Stimulated activated CD4-positive, alpha-beta T cell treated with anti-CD3 and anti-CD28 coated beads, Interleukin-4, amount 100 ng/mL, for 48 hours (primary cell): ENCODE data around the gene UCP2.

Experiments used
- DNase-seq, 2 donors: peaks; one replicate each; pipeline ENCODE4 v3.0.0-alpha.2; 2020; ENCODE audit warnings: low read depth in 2 of 2

Gene UCP2, protein sequence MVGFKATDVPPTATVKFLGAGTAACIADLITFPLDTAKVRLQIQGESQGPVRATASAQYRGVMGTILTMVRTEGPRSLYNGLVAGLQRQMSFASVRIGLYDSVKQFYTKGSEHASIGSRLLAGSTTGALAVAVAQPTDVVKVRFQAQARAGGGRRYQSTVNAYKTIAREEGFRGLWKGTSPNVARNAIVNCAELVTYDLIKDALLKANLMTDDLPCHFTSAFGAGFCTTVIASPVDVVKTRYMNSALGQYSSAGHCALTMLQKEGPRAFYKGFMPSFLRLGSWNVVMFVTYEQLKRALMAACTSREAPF

DNA sequence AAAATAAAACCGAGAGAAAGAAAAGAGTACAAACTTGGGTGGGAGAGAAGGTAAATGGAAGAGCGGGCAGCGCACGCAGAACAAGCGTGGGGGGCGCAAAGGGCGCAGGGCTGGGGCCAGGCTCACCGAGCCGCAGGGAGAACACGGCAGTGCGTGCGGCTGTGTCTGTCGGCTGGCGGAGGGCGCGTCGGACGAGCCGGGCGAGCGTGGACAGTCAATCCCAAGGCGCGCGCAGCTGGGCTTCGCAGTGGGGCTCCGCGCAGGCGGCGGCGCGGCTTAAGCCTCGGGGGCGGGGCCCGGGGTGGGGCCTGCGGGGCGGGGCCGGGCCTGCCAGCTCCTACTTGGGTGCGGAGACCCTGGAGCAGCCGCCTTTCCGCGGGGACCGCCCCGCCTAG is at the start of gene UCP2:
UCP2 (minus strand) TSS at position 249 of the 395 bp plus-strand sequence. CDS start 4,465 bp downstream, outside the sequence.
- DNase-seq = peak; percentile 81 to 88

DNA sequence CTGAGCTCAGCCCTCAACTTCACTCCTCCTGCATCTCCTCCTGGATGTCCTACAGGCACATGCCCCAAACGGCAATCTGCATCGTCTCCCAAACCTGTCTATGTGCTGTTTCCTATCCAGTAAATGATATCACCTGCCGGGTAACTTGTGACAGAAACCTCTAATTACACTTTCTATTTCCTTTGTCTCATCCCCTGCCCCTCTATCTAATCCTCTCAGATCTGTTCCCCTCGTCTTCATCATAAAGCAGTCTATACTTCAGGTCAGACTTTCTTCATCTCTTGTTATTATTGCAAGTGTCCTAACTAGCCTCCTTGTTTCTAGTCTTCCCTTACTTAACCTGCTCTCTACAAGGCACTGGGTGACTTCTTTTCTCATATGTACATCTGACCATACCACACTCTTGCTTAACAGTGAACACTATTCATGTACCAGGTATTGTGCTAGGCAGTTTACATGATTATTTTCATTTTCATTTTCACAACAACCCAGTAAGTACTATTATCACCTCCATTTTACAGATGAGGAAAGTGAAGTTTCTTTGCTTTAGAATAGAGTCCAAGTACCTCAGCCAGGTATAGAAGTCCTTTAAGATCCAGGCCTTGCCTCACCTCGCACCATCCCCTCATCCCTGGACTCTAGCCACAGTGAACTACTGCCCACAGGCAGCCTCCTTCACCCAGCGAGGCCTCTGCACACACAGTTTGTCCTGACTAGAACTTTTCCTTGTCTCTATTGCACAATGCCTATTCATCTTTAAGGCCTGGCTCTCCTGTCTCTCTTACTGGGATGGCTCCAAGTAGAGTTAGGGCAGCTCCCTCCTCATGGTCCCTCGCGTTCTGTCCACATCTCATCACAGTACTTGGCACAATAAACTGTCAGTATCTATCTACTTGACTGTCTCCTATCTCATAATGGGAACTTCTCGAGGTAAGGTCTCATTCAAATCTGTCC is 48.4 kb upstream of the UCP2 start:
- DNase-seq = no peak

DNA sequence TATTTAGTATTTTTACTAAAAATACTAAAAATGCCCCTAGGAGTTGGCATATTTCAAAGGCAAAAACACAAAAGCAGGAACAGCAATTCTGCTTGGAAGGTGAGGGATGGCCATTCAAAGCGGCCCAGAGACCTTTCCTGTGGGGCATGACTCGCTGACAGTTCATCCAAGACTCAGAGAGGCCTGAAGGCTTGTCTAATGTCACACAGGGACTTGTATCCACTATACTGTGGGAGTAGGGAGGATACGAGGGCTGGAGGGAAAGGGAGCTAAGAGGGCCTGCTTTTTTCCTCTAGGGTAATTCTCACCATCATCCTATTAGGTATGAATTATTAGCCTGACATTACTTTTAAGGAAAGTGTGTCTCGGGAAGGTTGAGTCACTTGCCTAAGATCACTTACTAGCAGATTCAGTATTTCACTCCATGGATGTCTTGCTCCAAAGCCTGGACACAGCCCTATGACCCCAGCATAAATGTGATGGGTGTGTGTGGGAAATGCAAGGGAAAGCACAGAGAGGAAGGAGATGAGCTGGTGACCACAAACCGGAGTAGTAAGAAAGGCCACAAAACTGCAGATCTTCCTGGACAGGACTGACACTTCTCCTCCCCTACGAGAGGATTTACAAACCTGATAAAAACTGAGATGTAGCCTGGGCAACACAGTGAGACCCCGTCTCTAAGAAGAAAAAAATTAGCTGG is 43.0 kb upstream of the UCP2 start:
- no peak for DNase-seq

DNA sequence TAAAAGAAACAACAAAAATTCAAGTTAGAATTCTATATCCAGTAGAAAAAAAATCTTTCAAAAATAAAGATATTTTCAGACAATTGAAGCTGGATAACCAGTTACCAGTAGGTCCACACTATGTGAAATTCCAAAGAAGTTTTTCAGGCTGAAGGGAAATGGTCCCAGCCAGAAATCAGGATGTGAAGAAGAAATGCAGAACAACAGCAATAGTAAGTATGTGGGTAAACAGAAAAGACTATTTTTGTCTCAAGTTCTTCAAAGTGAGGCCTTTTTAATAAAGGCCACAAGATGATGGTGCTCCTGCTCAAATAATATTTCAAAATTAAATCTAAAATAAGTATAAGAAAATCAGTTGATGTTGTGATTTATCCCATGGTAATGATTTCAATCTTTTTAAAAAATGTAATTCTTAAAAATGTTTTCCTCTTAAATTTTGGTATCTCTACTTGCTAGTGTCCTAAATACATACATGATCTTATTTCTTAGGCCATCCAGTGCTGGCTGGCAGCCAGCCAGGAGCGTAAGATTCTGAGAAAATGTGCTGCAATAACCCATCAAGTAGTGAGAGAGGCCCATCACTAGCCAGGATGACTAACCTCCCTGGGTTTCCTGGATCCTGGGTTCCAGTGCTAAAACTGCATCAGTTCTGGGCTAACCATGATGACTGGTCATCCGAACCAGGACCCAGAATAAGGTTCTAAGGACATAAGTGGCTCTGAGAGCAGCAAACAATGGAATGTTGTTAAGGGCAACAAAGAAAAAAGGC is 41.8 kb upstream of the UCP2 start:
- DNase-seq = peak in 1 of 2 donors; percentile 57

DNA sequence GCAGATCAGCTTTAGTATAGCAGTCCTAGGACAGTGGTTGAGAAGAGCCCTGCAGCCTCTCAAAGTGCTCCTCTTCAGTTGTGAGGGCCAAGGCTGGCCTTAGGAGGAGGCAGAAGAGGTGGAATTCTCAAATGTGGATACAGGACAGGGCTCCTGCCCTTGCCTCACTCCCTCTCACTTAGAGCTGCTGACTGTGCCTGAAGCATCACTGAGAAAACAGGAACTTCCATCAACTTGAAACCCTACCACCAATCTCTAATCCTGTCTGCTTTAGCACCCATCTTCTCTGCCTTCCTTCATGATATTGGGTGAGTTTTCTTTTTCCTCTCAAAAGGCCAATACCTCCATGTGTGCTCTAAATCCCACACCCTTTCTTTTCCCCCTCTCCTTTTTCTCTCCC is 40.6 kb upstream of the UCP2 start:
- no peak for DNase-seq

DNA sequence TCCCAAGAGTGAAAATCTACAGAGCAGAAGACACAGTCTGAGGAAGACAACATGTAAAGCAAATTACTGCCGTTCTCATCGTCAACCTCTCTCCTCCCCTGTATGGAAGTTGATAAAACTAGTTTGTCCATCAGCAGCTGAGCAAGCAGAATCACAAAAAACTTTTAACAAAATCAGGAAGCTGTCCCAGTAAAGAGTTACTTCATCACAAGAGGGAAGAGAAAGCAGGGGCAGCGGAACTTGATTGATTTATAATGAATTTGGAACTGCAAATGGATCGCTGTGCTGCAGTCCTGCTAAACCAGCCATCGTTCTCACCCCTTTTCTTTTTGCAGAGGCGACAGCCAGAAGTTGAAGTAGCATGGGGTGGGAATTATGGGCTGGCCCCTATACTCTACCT is 39.9 kb upstream of the UCP2 start:
- DNase-seq = no peak

DNA sequence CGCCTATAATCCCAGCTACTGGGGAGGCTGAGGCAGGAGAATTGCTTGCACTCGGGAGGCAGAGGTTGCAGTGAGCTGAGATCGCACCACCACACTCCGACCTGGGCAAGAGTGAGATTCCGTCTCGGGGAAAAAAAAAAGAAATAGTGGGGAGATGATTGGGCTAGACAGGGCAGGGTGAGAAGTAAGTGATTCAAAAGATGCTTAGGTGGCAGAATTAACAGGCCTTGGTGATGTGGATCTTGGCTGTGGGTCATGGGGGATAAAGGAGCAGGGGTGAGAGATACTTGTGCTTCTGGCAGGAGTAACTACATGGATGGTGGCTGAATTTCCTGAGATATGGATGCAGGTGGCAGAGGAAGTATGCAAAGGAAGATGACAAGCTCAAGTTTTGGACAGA is 39.4 kb upstream of the UCP2 start:
- DNase-seq = no peak

DNA sequence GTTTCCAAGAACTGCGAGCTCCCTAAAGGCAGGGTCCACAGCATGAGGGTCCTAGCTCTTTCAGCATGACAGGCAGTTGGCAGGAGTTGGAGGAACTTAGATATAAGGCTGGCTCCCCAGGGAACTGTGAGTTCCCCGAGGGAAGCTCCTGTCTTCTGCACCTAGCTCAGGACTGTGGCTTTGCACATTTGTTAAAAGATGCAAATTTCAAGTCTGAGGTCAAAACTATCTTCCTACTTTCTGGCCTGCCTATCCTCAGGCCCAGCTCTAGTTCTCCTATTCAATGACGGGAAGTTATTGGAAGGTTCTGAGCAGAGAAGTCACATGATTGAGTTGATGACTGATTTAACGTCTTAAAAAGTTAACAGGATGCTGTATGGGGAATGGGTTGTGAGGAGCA is 37.9 kb upstream of the UCP2 start:
- no peak for DNase-seq

DNA sequence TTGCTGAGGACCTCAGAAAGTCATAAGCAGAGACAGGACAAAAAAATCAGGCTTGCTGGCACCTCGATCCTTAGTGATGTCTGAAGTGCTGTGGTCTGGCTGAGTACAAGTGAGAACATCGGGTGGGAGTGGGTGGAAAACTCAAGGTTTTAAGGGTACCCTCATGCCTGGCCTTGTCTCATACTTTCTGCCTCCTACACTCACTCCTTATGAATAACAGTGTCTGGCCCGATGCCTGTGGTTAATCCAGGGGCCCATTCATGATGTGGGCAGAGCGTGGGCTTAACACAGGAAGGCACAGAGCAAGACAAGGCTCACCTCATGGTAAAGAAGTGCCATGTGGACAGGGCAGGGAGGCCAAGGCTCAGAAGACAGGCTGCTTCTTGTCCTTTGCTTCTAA is 37.2 kb upstream of the UCP2 start:
- DNase-seq = peak; percentile 59 to 76

DNA sequence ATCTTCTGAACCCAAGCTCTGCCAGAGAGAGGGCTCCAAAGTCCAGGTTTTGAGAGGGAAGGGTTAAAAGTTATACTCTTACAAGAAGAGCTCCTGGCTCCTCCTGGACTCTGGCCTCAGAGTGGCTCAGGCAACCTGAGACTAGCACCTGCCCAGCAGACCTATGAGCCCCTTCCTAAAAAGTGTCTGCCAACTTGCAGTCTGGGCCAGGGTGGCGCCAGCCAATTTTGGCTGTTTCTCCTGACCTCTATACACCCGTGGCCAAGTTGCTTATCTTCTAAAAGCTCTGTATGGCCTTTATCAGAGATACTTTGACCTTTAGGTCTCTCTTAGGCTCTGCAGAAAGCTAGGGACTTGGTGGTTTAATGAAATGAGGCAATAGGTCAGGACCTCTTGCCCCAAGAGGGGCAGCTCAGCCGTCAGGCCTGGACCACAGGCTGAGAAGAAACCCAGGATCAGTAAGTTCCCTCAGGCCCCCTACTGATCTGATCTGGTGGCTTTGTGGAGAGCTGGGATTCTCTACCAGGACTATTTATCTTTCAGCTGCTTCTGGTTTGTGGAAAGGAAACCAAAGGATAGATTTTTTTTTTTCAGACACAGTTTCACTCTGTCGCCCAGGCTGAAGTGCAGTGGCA is 36.6 kb upstream of the UCP2 start:
- no peak for DNase-seq

DNA sequence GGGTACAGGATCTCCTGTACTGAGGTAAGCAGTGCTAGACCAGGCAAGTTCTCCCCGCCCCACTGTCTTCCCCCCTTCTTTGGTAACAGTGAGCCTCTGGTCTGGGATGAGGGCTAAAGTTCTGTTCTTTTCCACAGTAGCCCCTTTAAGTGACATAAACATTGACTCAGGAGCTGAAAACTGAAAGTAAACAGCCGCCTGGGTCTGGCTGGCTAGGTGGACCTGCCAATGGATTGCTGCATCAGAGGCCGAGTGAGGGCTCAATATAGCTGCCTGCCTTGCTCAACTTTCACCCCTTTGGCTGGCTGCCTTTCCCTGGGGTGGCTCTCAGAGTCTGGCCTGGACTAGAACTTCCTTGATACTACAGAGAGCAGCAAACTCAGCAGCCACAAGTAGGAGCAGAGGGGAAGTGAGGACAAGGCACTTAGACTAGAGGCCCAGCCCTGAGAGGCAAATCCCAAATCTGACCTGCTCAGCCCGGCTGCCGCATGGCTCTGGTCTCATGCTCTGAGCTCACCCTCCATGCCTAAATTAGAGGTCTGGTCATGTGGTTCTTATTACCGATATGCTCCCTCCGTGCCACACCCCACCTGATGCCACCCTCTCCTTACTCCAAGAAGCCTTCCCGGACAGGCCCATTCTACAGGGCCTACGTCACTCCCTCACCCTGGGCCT is 35.8 kb upstream of the UCP2 start:
- DNase-seq = no peak

DNA sequence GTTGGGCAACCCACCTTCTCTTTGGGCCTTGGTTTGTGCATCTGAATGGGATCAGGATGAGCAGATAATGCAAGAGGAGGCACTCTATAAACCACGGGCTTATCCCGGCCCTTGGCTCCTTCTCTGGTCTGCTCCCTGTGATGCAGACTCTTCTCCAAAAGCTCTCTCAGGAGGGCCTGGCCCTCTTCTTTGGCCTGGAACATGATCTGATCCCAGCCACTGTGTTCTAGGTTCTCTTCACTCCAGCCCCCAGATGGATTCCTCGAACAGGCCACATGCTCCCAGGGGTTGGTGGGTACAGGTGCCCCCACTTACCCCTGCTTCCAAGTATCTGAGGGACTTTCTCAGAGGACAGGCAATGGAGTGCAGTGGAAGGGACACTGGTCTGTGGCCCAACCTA is 35.0 kb upstream of the UCP2 start:
- DNase-seq = no peak

DNA sequence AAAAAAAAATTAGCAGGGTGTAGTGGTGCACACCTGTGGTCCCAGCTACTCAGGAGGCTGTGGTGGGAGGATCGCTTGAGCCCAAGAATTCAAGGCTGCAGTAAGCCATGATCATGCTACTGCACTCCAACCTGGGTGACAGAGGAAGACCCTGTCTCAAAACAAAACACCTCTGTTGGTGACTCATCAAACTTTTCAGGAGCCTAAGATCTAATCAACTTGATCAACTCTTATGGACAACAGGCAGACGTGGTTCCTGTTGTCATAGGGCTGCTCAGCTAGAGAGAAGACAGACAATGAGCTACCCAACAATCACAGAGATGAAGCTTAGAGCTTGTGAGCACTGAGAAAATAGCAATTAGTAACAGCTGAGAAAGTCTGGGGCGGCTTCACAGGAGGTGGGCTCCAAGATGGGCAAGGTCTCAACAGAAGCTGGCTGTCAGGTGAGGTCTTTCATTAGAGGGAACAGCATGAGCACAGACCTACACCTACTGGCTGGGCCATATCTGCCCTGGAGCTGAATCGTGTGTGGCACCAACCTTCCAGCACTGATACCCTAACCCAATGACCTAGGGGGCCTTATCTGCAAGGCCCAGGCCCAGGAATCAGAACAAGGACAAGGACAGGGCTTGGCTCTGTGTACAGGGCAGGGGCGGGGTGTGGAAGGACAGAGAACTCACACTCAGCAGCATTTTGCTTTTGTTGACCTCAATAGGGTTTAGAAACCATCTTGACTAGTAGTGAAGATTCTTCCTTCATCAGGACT is 33.5 kb upstream of the UCP2 start:
- DNase-seq = no peak

DNA sequence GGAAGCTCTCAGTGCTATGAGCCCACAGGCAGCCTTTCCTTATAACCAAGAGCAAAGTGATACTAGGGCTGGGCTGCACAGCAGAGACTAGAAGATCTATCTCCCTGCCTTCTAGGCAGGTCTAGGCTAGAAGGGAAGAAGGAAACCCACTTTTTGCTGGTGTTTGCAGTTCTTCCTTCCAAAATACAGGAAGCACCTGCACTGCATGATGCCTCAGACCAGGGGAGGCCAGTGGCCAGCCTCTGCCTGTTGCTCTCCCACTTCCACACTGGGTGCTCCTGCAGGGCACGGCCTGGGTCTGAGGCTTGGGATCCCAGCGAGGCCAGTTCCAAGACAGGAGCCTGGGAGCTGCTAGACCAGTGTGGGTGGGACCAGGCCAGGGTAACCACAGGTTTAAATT is 32.2 kb upstream of the UCP2 start:
- no peak for DNase-seq

DNA sequence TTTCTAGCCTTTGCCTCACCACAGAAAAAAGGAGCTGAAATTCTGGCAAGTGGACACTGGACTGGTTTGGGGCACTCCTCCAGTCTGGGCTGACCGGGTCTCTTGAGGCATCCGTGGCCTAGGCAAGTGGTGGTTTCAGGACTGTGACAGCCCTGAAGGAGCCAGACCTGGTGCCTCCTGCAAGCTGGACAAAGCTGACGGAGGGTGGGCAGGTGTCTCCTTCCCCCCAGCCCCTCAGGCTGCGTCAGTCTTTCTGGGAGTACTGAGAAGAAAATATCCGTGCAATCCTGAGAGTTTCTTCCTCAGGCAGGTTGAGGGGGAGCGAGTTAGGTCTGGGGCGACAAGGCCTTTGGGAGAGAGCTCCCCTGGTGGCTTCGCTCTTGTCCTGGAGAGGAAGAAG is 30.5 kb upstream of the UCP2 start:
- DNase-seq = no peak

DNA sequence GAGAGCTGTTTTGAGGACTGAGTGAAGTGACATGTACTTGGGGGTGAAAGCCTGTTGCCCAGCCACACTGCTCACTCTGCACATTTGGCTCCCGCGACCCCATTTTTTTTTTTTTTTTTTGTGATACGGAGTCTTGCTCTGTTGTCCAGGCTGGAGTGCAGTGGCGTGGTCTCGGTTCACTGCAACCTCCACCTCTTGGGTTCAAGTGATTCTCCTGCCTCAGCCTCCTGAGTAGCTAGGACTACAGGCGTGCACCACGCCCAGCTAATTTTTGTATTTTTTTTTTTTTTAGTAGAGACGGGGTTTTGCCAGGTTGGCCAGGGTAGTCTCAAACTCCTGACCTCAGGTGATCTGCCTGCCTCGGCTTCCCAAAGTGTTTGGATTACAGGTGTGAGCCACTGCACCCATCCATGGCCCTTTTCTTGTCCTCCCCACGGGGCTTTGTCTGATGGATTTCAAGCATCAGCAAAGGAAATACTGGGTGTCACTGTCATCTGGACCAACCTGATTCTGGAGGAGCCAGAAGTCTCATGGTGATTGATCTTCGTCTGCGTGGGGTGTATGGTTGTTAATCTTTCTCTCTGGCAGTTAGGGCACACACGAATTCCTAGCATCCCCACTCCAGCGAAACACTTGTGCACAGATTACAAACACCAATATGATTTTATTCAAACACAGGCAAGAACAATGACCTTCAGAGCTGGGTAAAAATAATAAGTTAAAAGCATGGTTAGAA is 29.6 kb upstream of the UCP2 start:
- no peak for DNase-seq

DNA sequence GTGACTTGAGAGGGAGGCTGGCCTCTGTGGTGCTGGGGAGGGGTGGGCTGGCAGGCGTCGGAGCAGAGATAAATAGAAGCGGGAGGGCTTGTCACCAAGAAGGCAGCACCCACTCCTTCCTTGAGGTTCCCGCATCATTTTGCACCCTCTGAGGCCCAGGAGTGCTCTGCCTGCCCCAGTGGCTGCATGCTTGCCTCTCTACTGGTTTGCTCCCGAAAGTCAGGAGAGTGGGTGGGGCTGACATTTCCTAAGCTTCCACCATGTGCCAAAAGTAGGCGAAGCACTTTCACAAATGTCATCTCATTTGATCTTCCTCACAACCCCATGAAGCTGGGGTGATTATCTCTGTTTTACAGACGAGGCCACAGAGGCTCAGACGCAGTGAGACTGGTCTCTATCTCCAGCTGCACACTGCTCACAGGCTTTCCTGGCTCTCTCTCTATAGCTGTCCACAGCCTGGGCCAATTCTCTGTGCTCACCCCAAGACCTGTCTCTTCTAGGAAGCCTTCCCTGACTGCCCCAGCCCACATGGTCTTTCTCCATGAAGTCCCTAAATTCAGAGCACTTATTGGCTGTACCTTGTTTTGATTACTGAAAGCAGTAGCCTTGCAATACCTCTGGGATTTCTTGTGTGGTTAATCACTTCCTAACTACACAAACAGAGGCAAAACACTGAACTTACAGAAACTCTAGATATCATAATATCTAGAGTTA is 28.9 kb upstream of the UCP2 start:
- peak; percentile 39 to 62 for DNase-seq
